ENCODE measurements around the gene HCST.
"Not testable (repeated sequence)": the region's sequence is repeated elsewhere in the genome, so short reads cannot be mapped to it uniquely, and the experiment has no call there.

The HCST gene

DNA sequence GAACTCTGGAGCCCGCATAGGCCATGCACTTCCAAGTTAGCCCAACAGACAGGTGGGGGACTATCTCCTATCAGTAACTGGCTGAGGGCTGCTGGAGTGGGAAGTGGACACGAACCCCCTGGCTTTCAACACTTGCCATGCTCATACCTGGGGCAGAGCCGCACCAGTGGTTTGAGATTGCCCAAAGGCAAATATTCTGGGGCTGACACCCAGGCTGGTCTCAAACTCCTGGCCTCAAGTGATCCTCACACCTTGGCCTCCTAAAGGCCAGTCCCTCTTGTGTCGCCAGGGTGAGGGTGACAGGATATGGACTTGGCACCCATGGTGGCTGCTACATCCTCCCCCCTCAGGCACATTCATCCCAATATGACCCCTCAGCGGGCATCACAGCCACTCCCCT lies 15.1 kb upstream of the HCST start:
- H3K27me3 ChIP-seq (ENCODE audit: insufficient read depth, poor library complexity, severe bottlenecking) = no peaks in the 10 kb centered on the region
- TF ChIP-seq POLR2AphosphoS5 (IDR thresholded peaks at IDR 0.05; ENCODE audit: low read depth) = peak; percentile 53
- TF ChIP-seq REST (IDR thresholded peaks at IDR 0.05; ENCODE audit: insufficient replicate concordance, low read depth) = no peak
- H3K27ac ChIP-seq (replicated peaks) = no peak overlapping the region
- DNase-seq (ENCODE audit: low read depth in 1 of 2, low spot score in 1 of 2) = no peak
- no peak overlapping the region for H3K4me3 ChIP-seq (replicated peaks; ENCODE audit: insufficient read depth, low read length)

DNA sequence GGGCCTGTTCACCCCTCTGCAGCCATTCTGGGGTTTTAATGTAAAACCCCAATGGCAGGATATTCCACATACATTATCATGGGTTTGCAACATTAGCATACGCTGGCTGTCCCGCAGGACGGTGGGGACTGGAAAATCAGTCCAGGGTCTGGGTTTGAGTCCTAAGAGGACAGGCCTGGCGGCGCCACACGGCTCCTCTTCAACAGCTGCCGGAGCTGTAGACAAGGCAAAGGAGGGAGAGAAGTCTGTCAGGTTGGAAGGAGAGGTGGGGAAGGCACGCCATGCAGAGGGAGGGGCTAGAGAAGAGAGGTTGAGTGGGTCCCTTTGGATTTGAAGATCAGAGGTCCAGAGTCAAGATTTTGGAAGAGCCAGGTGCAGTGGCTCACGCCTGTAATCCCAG lies 13.9 kb upstream of the HCST start:
- Histone ChIP-seq H3K27ac (replicated peaks) (no peak overlapping the region), H3K4me3 (replicated peaks; ENCODE audit: insufficient read depth, low read length) (no peak overlapping the region), H3K27me3 (ENCODE audit: insufficient read depth, poor library complexity, severe bottlenecking) (no peaks in the 10 kb centered on the region)
- TF ChIP-seq, protein P1, sequence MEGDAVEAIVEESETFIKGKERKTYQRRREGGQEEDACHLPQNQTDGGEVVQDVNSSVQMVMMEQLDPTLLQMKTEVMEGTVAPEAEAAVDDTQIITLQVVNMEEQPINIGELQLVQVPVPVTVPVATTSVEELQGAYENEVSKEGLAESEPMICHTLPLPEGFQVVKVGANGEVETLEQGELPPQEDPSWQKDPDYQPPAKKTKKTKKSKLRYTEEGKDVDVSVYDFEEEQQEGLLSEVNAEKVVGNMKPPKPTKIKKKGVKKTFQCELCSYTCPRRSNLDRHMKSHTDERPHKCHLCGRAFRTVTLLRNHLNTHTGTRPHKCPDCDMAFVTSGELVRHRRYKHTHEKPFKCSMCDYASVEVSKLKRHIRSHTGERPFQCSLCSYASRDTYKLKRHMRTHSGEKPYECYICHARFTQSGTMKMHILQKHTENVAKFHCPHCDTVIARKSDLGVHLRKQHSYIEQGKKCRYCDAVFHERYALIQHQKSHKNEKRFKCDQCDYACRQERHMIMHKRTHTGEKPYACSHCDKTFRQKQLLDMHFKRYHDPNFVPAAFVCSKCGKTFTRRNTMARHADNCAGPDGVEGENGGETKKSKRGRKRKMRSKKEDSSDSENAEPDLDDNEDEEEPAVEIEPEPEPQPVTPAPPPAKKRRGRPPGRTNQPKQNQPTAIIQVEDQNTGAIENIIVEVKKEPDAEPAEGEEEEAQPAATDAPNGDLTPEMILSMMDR (IDR thresholded peaks at IDR 0.05; ENCODE audit: insufficient read depth, low read length) = no peak
- no peak for DNase-seq (ENCODE audit: low read depth in 1 of 2, low spot score in 1 of 2)

DNA sequence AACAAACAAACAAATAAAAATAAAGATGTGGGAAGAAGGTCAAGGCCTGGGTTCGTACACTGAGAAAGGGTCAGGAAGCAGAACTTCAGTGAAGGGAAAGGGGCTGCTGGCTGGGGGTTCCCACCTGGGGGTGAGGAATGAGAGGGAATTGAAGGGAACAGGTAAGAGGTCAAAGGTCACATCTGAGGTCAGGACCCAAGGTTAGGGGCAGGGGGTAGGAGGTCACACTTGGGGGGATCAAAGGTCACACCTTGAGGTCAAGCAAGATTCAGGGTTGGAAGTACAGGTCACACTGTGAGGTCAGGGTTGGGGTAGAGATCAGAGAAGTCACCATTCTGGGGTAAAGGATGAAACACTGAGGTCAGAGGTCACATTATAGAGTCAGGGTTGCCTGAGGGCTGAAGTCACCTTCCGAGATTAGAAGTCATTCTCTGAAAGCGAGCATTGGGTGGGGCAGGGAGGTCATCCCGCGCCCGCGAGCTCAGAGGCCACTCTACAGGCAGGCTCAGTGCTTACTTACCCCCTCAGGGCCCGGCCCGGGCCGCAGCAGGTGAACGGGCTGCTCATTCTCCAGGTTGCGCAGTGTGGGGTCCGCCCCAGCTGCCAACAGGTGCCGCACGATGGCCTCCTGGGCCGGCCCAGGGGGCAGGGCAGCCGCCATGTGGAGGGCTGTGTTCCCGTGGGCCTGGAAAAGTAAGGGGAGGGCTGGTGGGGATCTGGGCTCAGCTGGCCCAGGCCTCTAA lies 12.8 kb upstream of the HCST start:
- H3K27me3 ChIP-seq (ENCODE audit: insufficient read depth, poor library complexity, severe bottlenecking) = no peaks in the 10 kb centered on the region
- no peak overlapping the region for H3K27ac ChIP-seq (replicated peaks)
- TF ChIP-seq GABPA (IDR thresholded peaks at IDR 0.05; ENCODE audit: low read depth) = no peak
- TF ChIP-seq, protein P1 (IDR thresholded peaks at IDR 0.05; ENCODE audit: insufficient read depth, low read length) = no peak
- no peak for TF ChIP-seq REST (IDR thresholded peaks at IDR 0.05; ENCODE audit: insufficient replicate concordance, low read depth)
- TF ChIP-seq POLR2AphosphoS5 (IDR thresholded peaks at IDR 0.05; ENCODE audit: low read depth) = no peak
- no peak for TF ChIP-seq SPI1 (IDR thresholded peaks at IDR 0.05; ENCODE audit: borderline replicate concordance, low read depth)
- DNase-seq (ENCODE audit: low read depth in 1 of 2, low spot score in 1 of 2) = no peak
- H3K4me3 ChIP-seq (replicated peaks; ENCODE audit: insufficient read depth, low read length) = no peak overlapping the region

GRCh38 chr19:35890113-35890650 lies 12.1 kb upstream of the HCST start:
- H3K27me3 ChIP-seq (ENCODE audit: insufficient read depth, poor library complexity, severe bottlenecking) = no peaks in the 10 kb centered on the region
- no peak for DNase-seq (ENCODE audit: low read depth in 1 of 2, low spot score in 1 of 2)
- H3K4me3 ChIP-seq (replicated peaks; ENCODE audit: insufficient read depth, low read length) = no peak overlapping the region
- TF ChIP-seq POLR2AphosphoS5 (IDR thresholded peaks at IDR 0.05; ENCODE audit: low read depth) (peak; percentile 12; the same call in 1 of the 2 replicates), REST (IDR thresholded peaks at IDR 0.05; ENCODE audit: insufficient replicate concordance, low read depth) (no peak)
- no peak overlapping the region for H3K27ac ChIP-seq (replicated peaks)

GRCh38 chr19:35891819-35892218 lies 10.5 kb upstream of the HCST start:
- not testable (repeated sequence) for H3K27ac ChIP-seq (replicated peaks); H3K27me3 ChIP-seq (ENCODE audit: insufficient read depth, poor library complexity, severe bottlenecking); DNase-seq (ENCODE audit: low read depth in 1 of 2, low spot score in 1 of 2); H3K4me3 ChIP-seq (replicated peaks; ENCODE audit: insufficient read depth, low read length)

Data from HL-60 (cell line).